HepG2 (cell line): ENCODE data around the gene KEL. TPM values are rescaled to one million over a fixed set of nuclear protein-coding genes. Genes with fewer than 3 reads are reported as not detected.

Source experiments
- ATAD3A ChIP-seq: sonication (generic); formaldehyde crosslinking; IDR thresholded peaks from 2 replicates; pipeline ENCODE4 v1.4.0; 2020; ENCODE audit warnings: missing genetic modification reagents
- CC2D1A ChIP-seq: sonication (generic); formaldehyde crosslinking; IDR thresholded peaks from 2 replicates; pipeline ENCODE4 v1.8.1; 2023; ENCODE audit warnings: mild to moderate bottlenecking, missing genetic modification reagents
- GPBP1L1 ChIP-seq: sonication (generic); formaldehyde crosslinking; IDR thresholded peaks from 2 replicates; pipeline ENCODE4 v1.5.0; 2020; ENCODE audit warnings: mild to moderate bottlenecking, missing genetic modification reagents
- ISX ChIP-seq: sonication (generic); formaldehyde crosslinking; conservative IDR thresholded peaks from 2 replicates; pipeline ENCODE4 v1.5.0; 2020; ENCODE audit warnings: missing genetic modification reagents
- PAX8 ChIP-seq: sonication (generic); formaldehyde crosslinking; IDR thresholded peaks from 2 replicates; pipeline ENCODE4 v1.8.0; 2022; ENCODE audit warnings: mild to moderate bottlenecking, missing genetic modification reagents, borderline replicate concordance
- PRMT3 ChIP-seq: sonication (generic); formaldehyde crosslinking; IDR thresholded peaks from 2 replicates; pipeline ENCODE4 v1.8.1; 2022; ENCODE audit warnings: low read depth, mild to moderate bottlenecking, moderate library complexity, missing genetic modification reagents, borderline replicate concordance
- REST ChIP-seq, 2 experiments: IDR thresholded peaks; 2 replicates each; pipeline ENCODE4 v1.6.1; 2011 to 2012; ENCODE audit warnings: low read length in 2 of 2, borderline replicate concordance in 1 of 2, low read depth in 1 of 2, mild to moderate bottlenecking in 1 of 2, moderate library complexity in 1 of 2
- ZIK1 ChIP-seq: sonication (generic); formaldehyde crosslinking; IDR thresholded peaks from 2 replicates; pipeline ENCODE4 v1.5.0; 2020; ENCODE audit warnings: mild to moderate bottlenecking, low read depth, missing genetic modification reagents, borderline replicate concordance
- ZNF577 ChIP-seq: sonication (generic); formaldehyde crosslinking; IDR thresholded peaks from 2 replicates; pipeline ENCODE4 v1.4.0; 2020; ENCODE audit warnings: mild to moderate bottlenecking, low read depth, missing genetic modification reagents, borderline replicate concordance
- polyA plus RNA-seq, 8 experiments: library from polyadenylated mRNA; depleted of rRNA in 3 of 8; stranded (reverse) in 7 of 8; unstranded in 1 of 8; fragments of >200 nt; fragmentation: Illumina TruSeq in 4 of 8; extraction: Trizol in 4 of 8; gene quantifications; 2 replicates each; pipeline versions ENCODE4 v1.2.1 to v1.2.3, GENCODE V29; 2011 to 2016; ENCODE audit warnings: low read depth in 4 of 8, missing spikeins in 1 of 8, mixed read lengths in 1 of 8; ENCODE audit not compliant: insufficient read depth in 1 of 8
- total RNA-seq, 5 experiments: library from RNA; depleted of rRNA; stranded (reverse); fragments of >200 nt; fragmentation: Illumina TruSeq; extraction: Trizol; gene quantifications; 2 replicates each; pipeline ENCODE4 v1.2.3, GENCODE V29; 2016; ENCODE audit warnings: low read depth in 1 of 5
- TF ChIP-seq, protein P1 (sequence below): IDR thresholded peaks from 2 replicates; pipeline ENCODE4 v1.4.0; 2020; ENCODE audit warnings: mild to moderate bottlenecking, missing genetic modification reagents
- TF ChIP-seq, protein P2 (sequence below): sonication (generic); formaldehyde crosslinking; IDR thresholded peaks from 2 replicates; pipeline ENCODE4 v1.4.0; 2020; ENCODE audit warnings: mild to moderate bottlenecking, missing genetic modification reagents

KEL gene
- total and polyA plus RNA-seq, 2 of the 13 experiments (the other 11 are each of a cell fraction or from before 2014, with no cell fraction given): 0.03 TPM; not detected in 1

- TF ChIP-seq PRMT3 (CRISPR knock-in tag) (no peak), REST (IDR thresholded peaks at IDR 0.05; ENCODE audit: borderline replicate concordance in 1 of 2, low read depth in 1 of 2, low read length in 2 of 2) (no peak), PAX8 (CRISPR knock-in tag) (no peak), ZNF577 (no peak), ATAD3A (CRISPR knock-in tag) (no peak), GPBP1L1 (CRISPR knock-in tag) (no peak), CC2D1A (CRISPR knock-in tag) (no peak), ZIK1 (CRISPR knock-in tag) (no peak), ISX (no peak)
- TF ChIP-seq, protein P1, sequence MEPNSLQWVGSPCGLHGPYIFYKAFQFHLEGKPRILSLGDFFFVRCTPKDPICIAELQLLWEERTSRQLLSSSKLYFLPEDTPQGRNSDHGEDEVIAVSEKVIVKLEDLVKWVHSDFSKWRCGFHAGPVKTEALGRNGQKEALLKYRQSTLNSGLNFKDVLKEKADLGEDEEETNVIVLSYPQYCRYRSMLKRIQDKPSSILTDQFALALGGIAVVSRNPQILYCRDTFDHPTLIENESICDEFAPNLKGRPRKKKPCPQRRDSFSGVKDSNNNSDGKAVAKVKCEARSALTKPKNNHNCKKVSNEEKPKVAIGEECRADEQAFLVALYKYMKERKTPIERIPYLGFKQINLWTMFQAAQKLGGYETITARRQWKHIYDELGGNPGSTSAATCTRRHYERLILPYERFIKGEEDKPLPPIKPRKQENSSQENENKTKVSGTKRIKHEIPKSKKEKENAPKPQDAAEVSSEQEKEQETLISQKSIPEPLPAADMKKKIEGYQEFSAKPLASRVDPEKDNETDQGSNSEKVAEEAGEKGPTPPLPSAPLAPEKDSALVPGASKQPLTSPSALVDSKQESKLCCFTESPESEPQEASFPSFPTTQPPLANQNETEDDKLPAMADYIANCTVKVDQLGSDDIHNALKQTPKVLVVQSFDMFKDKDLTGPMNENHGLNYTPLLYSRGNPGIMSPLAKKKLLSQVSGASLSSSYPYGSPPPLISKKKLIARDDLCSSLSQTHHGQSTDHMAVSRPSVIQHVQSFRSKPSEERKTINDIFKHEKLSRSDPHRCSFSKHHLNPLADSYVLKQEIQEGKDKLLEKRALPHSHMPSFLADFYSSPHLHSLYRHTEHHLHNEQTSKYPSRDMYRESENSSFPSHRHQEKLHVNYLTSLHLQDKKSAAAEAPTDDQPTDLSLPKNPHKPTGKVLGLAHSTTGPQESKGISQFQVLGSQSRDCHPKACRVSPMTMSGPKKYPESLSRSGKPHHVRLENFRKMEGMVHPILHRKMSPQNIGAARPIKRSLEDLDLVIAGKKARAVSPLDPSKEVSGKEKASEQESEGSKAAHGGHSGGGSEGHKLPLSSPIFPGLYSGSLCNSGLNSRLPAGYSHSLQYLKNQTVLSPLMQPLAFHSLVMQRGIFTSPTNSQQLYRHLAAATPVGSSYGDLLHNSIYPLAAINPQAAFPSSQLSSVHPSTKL (CRISPR knock-in tag): no peak
- TF ChIP-seq, protein P2, sequence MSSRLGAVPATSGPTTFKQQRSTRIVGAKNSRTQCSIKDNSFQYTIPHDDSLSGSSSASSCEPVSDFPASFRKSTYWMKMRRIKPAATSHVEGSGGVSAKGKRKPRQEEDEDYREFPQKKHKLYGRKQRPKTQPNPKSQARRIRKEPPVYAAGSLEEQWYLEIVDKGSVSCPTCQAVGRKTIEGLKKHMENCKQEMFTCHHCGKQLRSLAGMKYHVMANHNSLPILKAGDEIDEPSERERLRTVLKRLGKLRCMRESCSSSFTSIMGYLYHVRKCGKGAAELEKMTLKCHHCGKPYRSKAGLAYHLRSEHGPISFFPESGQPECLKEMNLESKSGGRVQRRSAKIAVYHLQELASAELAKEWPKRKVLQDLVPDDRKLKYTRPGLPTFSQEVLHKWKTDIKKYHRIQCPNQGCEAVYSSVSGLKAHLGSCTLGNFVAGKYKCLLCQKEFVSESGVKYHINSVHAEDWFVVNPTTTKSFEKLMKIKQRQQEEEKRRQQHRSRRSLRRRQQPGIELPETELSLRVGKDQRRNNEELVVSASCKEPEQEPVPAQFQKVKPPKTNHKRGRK (CRISPR knock-in tag): no peak
- TF ChIP-seq, all 625 proteins: peak for 0
Observed at GRCh38 chr7:142969183-142969582, 7.0 kb upstream of the KEL start (continued).
